22Rv1 (cell line): ENCODE measurements around the gene TRIM9.

ENCODE experiments used
- H3K27ac ChIP-seq: fragments of 450-650 bp; 2 replicates; pipeline ENCODE4 v1.5.1; 2017
- CTCF ChIP-seq: fragments of 450-650 bp; IDR thresholded peaks from 2 replicates; pipeline ENCODE4 v1.5.1; 2017; ENCODE audit warnings: mild to moderate bottlenecking
- ZFX ChIP-seq: fragments of 450-650 bp; IDR thresholded peaks from 2 replicates; pipeline ENCODE4 v1.6.1; 2017; ENCODE audit warnings: antibody characterized with exemption, borderline replicate concordance

TRIM9 gene

GRCh38 chr14:51082349-51082748, 12.6 kb downstream of the TRIM9 start:
- no peak overlapping the region for H3K27ac ChIP-seq
- TF ChIP-seq CTCF: no peak
- no peak for TF ChIP-seq ZFX

GRCh38 chr14:51081712-51082111, 13.2 kb downstream of the TRIM9 start:
- no peak for TF ChIP-seq ZFX
- no peak for TF ChIP-seq CTCF
- H3K27ac ChIP-seq: no peak overlapping the region

GRCh38 chr14:51081209-51081608, 13.7 kb downstream of the TRIM9 start:
- H3K27ac ChIP-seq: no peak overlapping the region
- TF ChIP-seq CTCF (no peak), ZFX (no peak)

GRCh38 chr14:51080645-51081044, 14.3 kb downstream of the TRIM9 start:
- no peak overlapping the region for H3K27ac ChIP-seq
- TF ChIP-seq CTCF: no peak
- TF ChIP-seq ZFX: no peak

- TF ChIP-seq ZFX: no peak
- TF ChIP-seq CTCF: no peak
- no peak overlapping the region for H3K27ac ChIP-seq
These were observed 15.4 kb downstream of the TRIM9 start for GRCh38 chr14:51079489-51079888.

GRCh38 chr14:51079085-51079484, 15.8 kb downstream of the TRIM9 start:
- no peak for TF ChIP-seq CTCF
- no peak for TF ChIP-seq ZFX
- H3K27ac ChIP-seq: no peak overlapping the region

GRCh38 chr14:51074701-51075385, 20.1 kb downstream of the TRIM9 start:
- TF ChIP-seq CTCF (no peak), ZFX (no peak)
- H3K27ac ChIP-seq: no peak overlapping the region
